HepG2 (cell line): ENCODE measurements around the gene NBPF1. TPM values are rescaled to one million over a fixed set of nuclear protein-coding genes. Genes with fewer than 3 reads are reported as not detected.

Experiments
- FOSL2 ChIP-seq: sonication (generic); formaldehyde crosslinking; IDR thresholded peaks from 2 replicates; pipeline ENCODE4 v1.4.0; 2020; ENCODE audit warnings: missing genetic modification reagents
- HBP1 ChIP-seq: IDR thresholded peaks from 2 replicates; pipeline ENCODE4 v1.6.1; 2016; ENCODE audit warnings: low read depth, control low read depth
- MTA1 ChIP-seq: sonication (generic); formaldehyde crosslinking; IDR thresholded peaks from 2 replicates; pipeline ENCODE4 v1.4.0; 2020; ENCODE audit warnings: missing genetic modification reagents, mild to moderate bottlenecking, borderline replicate concordance
- RCOR2 ChIP-seq: IDR thresholded peaks from 2 replicates; pipeline ENCODE4 v1.6.1; 2016; ENCODE audit warnings: missing biosample characterization, missing genetic modification reagents
- ZBTB10 ChIP-seq: sonication (generic); formaldehyde crosslinking; IDR thresholded peaks from 2 replicates; pipeline ENCODE4 v1.4.0; 2020; ENCODE audit warnings: missing genetic modification reagents, borderline replicate concordance
- ZBTB20 ChIP-seq: sonication (generic); formaldehyde crosslinking; IDR thresholded peaks from 2 replicates; pipeline ENCODE4 v1.8.1; 2023; ENCODE audit warnings: missing genetic modification reagents, low read depth, mild to moderate bottlenecking, borderline replicate concordance
- ZNF800 ChIP-seq: sonication (generic); formaldehyde crosslinking; IDR thresholded peaks from 2 replicates; pipeline ENCODE4 v1.4.0; 2020; ENCODE audit warnings: missing genetic modification reagents
- polyA plus RNA-seq, 8 experiments: library from polyadenylated mRNA; depleted of rRNA in 3 of 8; stranded (reverse) in 7 of 8; unstranded in 1 of 8; fragments of >200 nt; fragmentation: Illumina TruSeq in 4 of 8; extraction: Trizol in 4 of 8; gene quantifications; 2 replicates each; pipeline versions ENCODE4 v1.2.1 to v1.2.3, GENCODE V29; 2011 to 2016; ENCODE audit warnings: low read depth in 4 of 8, missing spikeins in 1 of 8, mixed read lengths in 1 of 8; ENCODE audit not compliant: insufficient read depth in 1 of 8
- total RNA-seq, 5 experiments: library from RNA; depleted of rRNA; stranded (reverse); fragments of >200 nt; fragmentation: Illumina TruSeq; extraction: Trizol; gene quantifications; 2 replicates each; pipeline ENCODE4 v1.2.3, GENCODE V29; 2016; ENCODE audit warnings: low read depth in 1 of 5
- TF ChIP-seq, protein P1 (sequence below): sonication (generic); formaldehyde crosslinking; conservative IDR thresholded peaks from 2 replicates; pipeline ENCODE4 v1.4.0; 2020; ENCODE audit warnings: missing genetic modification reagents
- TF ChIP-seq, protein P2 (sequence below): sonication (generic); formaldehyde crosslinking; IDR thresholded peaks from 2 replicates; pipeline ENCODE4 v1.4.0; 2020; ENCODE audit warnings: missing genetic modification reagents, low read depth, mild to moderate bottlenecking, borderline replicate concordance
- TF ChIP-seq, protein P3 (sequence below): IDR thresholded peaks from 2 replicates; pipeline ENCODE4 v1.6.1; 2016; ENCODE audit warnings: low read depth, missing genetic modification reagents, missing compliant biosample characterization

NBPF1 gene
- total and polyA plus RNA-seq, 2 of the 13 experiments (the other 11 are each of a cell fraction or from before 2014, with no cell fraction given) = 30.3 to 35.6 TPM

GRCh38 chr1:16645271-16646060 lies 32.1 kb upstream of the NBPF1 start (continued):
- TF ChIP-seq, protein P1, sequence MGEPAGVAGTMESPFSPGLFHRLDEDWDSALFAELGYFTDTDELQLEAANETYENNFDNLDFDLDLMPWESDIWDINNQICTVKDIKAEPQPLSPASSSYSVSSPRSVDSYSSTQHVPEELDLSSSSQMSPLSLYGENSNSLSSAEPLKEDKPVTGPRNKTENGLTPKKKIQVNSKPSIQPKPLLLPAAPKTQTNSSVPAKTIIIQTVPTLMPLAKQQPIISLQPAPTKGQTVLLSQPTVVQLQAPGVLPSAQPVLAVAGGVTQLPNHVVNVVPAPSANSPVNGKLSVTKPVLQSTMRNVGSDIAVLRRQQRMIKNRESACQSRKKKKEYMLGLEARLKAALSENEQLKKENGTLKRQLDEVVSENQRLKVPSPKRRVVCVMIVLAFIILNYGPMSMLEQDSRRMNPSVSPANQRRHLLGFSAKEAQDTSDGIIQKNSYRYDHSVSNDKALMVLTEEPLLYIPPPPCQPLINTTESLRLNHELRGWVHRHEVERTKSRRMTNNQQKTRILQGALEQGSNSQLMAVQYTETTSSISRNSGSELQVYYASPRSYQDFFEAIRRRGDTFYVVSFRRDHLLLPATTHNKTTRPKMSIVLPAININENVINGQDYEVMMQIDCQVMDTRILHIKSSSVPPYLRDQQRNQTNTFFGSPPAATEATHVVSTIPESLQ (CRISPR knock-in tag) = peak; percentile 96
- TF ChIP-seq ZBTB10 (CRISPR knock-in tag) (peak; percentile 95), MTA1 (peak; percentile 94; the same call in 1 of the 2 replicates), RCOR2 (peak; percentile 64; the same call in 1 of the 2 replicates), FOSL2 (CRISPR knock-in tag) (peak; percentile 86), ZBTB20 (CRISPR knock-in tag) (peak; percentile 91; the same call in 1 of the 2 replicates), HBP1 (CRISPR knock-in tag) (peak; percentile 97), ZNF800 (CRISPR knock-in tag) (peak; percentile 79; the same call in 1 of the 2 replicates)
- TF ChIP-seq, protein P2, sequence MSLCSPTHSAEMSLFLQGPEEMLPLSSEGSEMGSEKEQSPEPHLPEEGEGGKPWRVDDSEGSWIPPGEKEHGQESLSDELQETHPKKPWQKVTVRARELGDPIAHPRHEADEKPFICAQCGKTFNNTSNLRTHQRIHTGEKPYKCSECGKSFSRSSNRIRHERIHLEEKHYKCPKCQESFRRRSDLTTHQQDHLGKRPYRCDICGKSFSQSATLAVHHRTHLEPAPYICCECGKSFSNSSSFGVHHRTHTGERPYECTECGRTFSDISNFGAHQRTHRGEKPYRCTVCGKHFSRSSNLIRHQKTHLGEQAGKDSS (CRISPR knock-in tag) = peak; percentile 94
- TF ChIP-seq, protein P3, sequence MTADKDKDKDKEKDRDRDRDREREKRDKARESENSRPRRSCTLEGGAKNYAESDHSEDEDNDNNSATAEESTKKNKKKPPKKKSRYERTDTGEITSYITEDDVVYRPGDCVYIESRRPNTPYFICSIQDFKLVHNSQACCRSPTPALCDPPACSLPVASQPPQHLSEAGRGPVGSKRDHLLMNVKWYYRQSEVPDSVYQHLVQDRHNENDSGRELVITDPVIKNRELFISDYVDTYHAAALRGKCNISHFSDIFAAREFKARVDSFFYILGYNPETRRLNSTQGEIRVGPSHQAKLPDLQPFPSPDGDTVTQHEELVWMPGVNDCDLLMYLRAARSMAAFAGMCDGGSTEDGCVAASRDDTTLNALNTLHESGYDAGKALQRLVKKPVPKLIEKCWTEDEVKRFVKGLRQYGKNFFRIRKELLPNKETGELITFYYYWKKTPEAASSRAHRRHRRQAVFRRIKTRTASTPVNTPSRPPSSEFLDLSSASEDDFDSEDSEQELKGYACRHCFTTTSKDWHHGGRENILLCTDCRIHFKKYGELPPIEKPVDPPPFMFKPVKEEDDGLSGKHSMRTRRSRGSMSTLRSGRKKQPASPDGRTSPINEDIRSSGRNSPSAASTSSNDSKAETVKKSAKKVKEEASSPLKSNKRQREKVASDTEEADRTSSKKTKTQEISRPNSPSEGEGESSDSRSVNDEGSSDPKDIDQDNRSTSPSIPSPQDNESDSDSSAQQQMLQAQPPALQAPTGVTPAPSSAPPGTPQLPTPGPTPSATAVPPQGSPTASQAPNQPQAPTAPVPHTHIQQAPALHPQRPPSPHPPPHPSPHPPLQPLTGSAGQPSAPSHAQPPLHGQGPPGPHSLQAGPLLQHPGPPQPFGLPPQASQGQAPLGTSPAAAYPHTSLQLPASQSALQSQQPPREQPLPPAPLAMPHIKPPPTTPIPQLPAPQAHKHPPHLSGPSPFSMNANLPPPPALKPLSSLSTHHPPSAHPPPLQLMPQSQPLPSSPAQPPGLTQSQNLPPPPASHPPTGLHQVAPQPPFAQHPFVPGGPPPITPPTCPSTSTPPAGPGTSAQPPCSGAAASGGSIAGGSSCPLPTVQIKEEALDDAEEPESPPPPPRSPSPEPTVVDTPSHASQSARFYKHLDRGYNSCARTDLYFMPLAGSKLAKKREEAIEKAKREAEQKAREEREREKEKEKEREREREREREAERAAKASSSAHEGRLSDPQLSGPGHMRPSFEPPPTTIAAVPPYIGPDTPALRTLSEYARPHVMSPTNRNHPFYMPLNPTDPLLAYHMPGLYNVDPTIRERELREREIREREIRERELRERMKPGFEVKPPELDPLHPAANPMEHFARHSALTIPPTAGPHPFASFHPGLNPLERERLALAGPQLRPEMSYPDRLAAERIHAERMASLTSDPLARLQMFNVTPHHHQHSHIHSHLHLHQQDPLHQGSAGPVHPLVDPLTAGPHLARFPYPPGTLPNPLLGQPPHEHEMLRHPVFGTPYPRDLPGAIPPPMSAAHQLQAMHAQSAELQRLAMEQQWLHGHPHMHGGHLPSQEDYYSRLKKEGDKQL (CRISPR knock-in tag) = 0 out of 2 replicates have a peak, but pooled peaks have one; percentile 60
